Activated CD4-positive, alpha-beta T cell treated with anti-CD3 and anti-CD28 coated beads for 36 hours (primary cell): ENCODE measurements around the gene KIF2C. TPM values are rescaled to one million over a fixed set of nuclear protein-coding genes. Genes with fewer than 3 reads are reported as not detected.
"Not testable (repeated sequence)": the region's sequence is repeated elsewhere in the genome, so short reads cannot be mapped to it uniquely, and the experiment has no call there.

ENCODE experiments used
- ATAC-seq: fragments of 200-7000 bp; cut with Tn5 transposase; one replicate; pipeline ENCODE4 v1.10.0; 2021; ENCODE audit warnings: mild to moderate bottlenecking, moderate library complexity
- CTCF ChIA-PET: fragments of 350-600 bp; sonication (Branson Sonifier 250); formaldehyde crosslinking; loops from one replicate; lab custom pipeline; 2021; ENCODE audit warnings: antibody characterized with exemption; lab: Charles Lee
- POLR2A ChIA-PET: fragments of 350-600 bp; sonication (Branson Sonifier 250); formaldehyde crosslinking; loops from one replicate; lab custom pipeline; 2021; ENCODE audit warnings: antibody characterized with exemption, inconsistent platforms; lab: Charles Lee
- DNase-seq: peaks from one replicate; pipeline ENCODE4 v3.0.0-alpha.2; 2020
- H3K27ac Mint-ChIP-seq: one replicate; pipeline ENCODE4 v1.8.0; 2021; ENCODE audit warnings: mixed read lengths
- H3K27me3 Mint-ChIP-seq: one replicate; pipeline ENCODE4 v1.8.0; 2021; ENCODE audit warnings: mixed read lengths
- H3K36me3 Mint-ChIP-seq: one replicate; pipeline ENCODE4 v1.8.0; 2021; ENCODE audit warnings: low read depth, mixed read lengths
- H3K4me1 Mint-ChIP-seq: one replicate; pipeline ENCODE4 v1.8.0; 2021; ENCODE audit warnings: mixed read lengths
- H3K4me3 Mint-ChIP-seq: one replicate; pipeline ENCODE4 v1.8.0; 2021; ENCODE audit warnings: mild to moderate bottlenecking, moderate library complexity, mixed read lengths
- H3K9me3 Mint-ChIP-seq: one replicate; pipeline ENCODE4 v1.8.0; 2021; ENCODE audit warnings: low read depth, mixed read lengths
- intact Hi-C, 2 experiments: fragments of 100-400 bp; cut with DNase I in 1 of 2; cut with micrococcal nuclease in 1 of 2; formaldehyde crosslinking; loops; one replicate each; pipeline versions ENCODE4 v1.14.2 to v1.15.1; 2022 to 2024; cut with DNase I, micrococcal nuclease
- total RNA-seq, 2 experiments: library from RNA; stranded (reverse); gene quantifications; one replicate each; pipeline ENCODE4 v1.2.3, GENCODE V29; 2021

KIF2C gene
- total RNA-seq, 2 experiments from 2014 or later, result 101 to 119 TPM

GRCh38 chr1:44760876-44761275 is 21.2 kb downstream of the KIF2C start:
- no peak for DNase-seq
- ChIA-PET POLR2A (interaction anchor here (1.6 kb wide), 1 partner anchor 58 kb away, joined by 7 read pairs; no protein-coding TSS in a partner anchor), CTCF (no interaction called here)
- Mint-ChIP-seq H3K27ac (no peak overlapping the region), H3K4me3 (no peak overlapping the region), H3K4me1 (no peaks in the 10 kb centered on the region), H3K9me3 (no peaks in the 10 kb centered on the region), H3K27me3 (no peaks in the 10 kb centered on the region), H3K36me3 (peaks cover 61% of the 10 kb centered on the region)
- no peak for ATAC-seq
- intact Hi-C loops, result no loop called here

- ATAC-seq, H3K9me3 Mint-ChIP-seq, H3K27ac Mint-ChIP-seq, H3K4me1 Mint-ChIP-seq, H3K27me3 Mint-ChIP-seq, H3K4me3 Mint-ChIP-seq, DNase-seq, intact Hi-C loops: not testable (repeated sequence)
- ChIA-PET POLR2A (interaction anchor here (1.5 to 2.2 kb wide), 3 partner anchors 9 to 53 kb away, joined by 5 to 9 read pairs (median 8); partner anchors contain the start of gene RPS8), CTCF (interaction anchor here (0.6 to 1.3 kb wide), 3 partner anchors 20 to 126 kb away, joined by 3 to 5 read pairs (median 3); no protein-coding TSS in a partner anchor)
- peaks cover 35% of the 10 kb centered on the region for H3K36me3 Mint-ChIP-seq
These were observed 26.8 kb downstream of the KIF2C start for GRCh38 chr1:44766421-44766820.

GRCh38 chr1:44775078-44775929 is 35.7 kb downstream of the KIF2C start, which contains the start of gene RPS8:
Gene RPS8, plus strand, starts transcription at chr1:44775540. Its CDS starts 57 bp downstream, at chr1:44775597.
- H3K36me3 Mint-ChIP-seq, result peaks cover 51% of the 10 kb centered on the region
- no peaks in the 10 kb centered on the region for H3K27me3 Mint-ChIP-seq
- peak within 1 kb of the TSS; percentile 96 for H3K4me3 Mint-ChIP-seq
- intact Hi-C loops, result loop anchor here (1.0 to 5.0 kb wide), 11 partner anchors 9 to 747 kb away; partner anchors contain the start of genes KIF2C (in 2 of the 2), RNU5D-1 (in 2 of the 2), EIF2B3 (in 1 of the 2) and MUTYH (in 1 of the 2)
- POLR2A ChIA-PET, result interaction anchor here (0.6 to 2.9 kb wide), 17 partner anchors 10 to 809 kb away, joined by 3 to 58 read pairs (median 5); partner anchors contain the start of genes BTBD19, DYNLT4, HECTD3 and MUTYH
- peaks cover 33% of the 10 kb centered on the region for H3K4me1 Mint-ChIP-seq
- ATAC-seq (peak; percentile 84), DNase-seq (peak; percentile 94)
- H3K27ac Mint-ChIP-seq, result peak within 1 kb of the TSS; percentile 100
- CTCF ChIA-PET, result interaction anchor here (0.5 to 2.4 kb wide), 18 partner anchors 9 to 804 kb away, joined by 3 to 13 read pairs (median 4); partner anchors contain the start of genes BEST4, BTBD19, PLK3 and RNU5D-1
- H3K9me3 Mint-ChIP-seq, result no peaks in the 10 kb centered on the region

GRCh38 chr1:44775930-44776729 is 36.5 kb downstream of the KIF2C start:
- ATAC-seq (no peak), DNase-seq (peak; percentile 49)
- intact Hi-C loops, result loop anchor here (1.0 to 5.0 kb wide), 12 partner anchors 8 to 746 kb away; partner anchors contain the start of genes KIF2C (in 2 of the 2), RNU5D-1 (in 2 of the 2), BTBD19 (in 1 of the 2) and EIF2B3 (in 1 of the 2)
- Mint-ChIP-seq H3K27ac (peak overlapping the region; percentile 84), H3K4me1 (peaks cover 37% of the 10 kb centered on the region), H3K9me3 (no peaks in the 10 kb centered on the region), H3K36me3 (peaks cover 59% of the 10 kb centered on the region), H3K27me3 (no peaks in the 10 kb centered on the region), H3K4me3 (peak overlapping the region; percentile 96)
- ChIA-PET POLR2A (interaction anchor here (0.6 to 2.9 kb wide), 17 partner anchors 9 to 809 kb away, joined by 3 to 58 read pairs (median 5); partner anchors contain the start of genes BTBD19, DYNLT4, HECTD3 and MUTYH), CTCF (interaction anchor here (0.5 to 2.4 kb wide), 14 partner anchors 9 to 803 kb away, joined by 3 to 13 read pairs (median 4); partner anchors contain the start of genes BEST4, BTBD19, PLK3 and RNU5D-1)

GRCh38 chr1:44776730-44777068 is 37.1 kb downstream of the KIF2C start:
- DNase-seq, result peak; percentile 25
- Mint-ChIP-seq H3K4me3 (peak overlapping the region; percentile 96), H3K36me3 (peaks cover 65% of the 10 kb centered on the region), H3K27ac (peak overlapping the region; percentile 84), H3K27me3 (no peaks in the 10 kb centered on the region), H3K9me3 (no peaks in the 10 kb centered on the region), H3K4me1 (peaks cover 39% of the 10 kb centered on the region)
- ATAC-seq, result no peak
- intact Hi-C loops, result loop anchor here (2.0 to 5.0 kb wide), 3 partner anchors 32 to 746 kb away; partner anchors contain the start of genes BTBD19 (in 1 of the 2), PRDX1 (in 1 of the 2) and TESK2 (in 1 of the 2)
- ChIA-PET CTCF (interaction anchor here (0.6 to 2.4 kb wide), 6 partner anchors 8 to 241 kb away, joined by 4 to 13 read pairs (median 5); partner anchors contain the start of genes BTBD19 and PLK3), POLR2A (interaction anchor here (0.6 to 2.9 kb wide), 11 partner anchors 8 to 808 kb away, joined by 3 to 58 read pairs (median 15); partner anchors contain the start of genes BTBD19, DYNLT4, MUTYH and PLK3)

- Mint-ChIP-seq H3K4me1 (peaks cover 39% of the 10 kb centered on the region), H3K27ac (peak overlapping the region; percentile 84), H3K9me3 (no peaks in the 10 kb centered on the region), H3K36me3 (peaks cover 71% of the 10 kb centered on the region), H3K27me3 (no peaks in the 10 kb centered on the region), H3K4me3 (peak overlapping the region; percentile 96)
- ChIA-PET CTCF (interaction anchor here (0.7 kb wide), 1 partner anchor 25 kb away, joined by 3 read pairs; no protein-coding TSS in a partner anchor), POLR2A (interaction anchor here (0.6 to 1.4 kb wide), 5 partner anchors 12 to 56 kb away, joined by 3 to 10 read pairs (median 5); no protein-coding TSS in a partner anchor)
- intact Hi-C loops, result loop anchor here (2.0 to 5.0 kb wide), 3 partner anchors 31 to 745 kb away; partner anchors contain the start of genes BTBD19 (in 1 of the 2), PRDX1 (in 1 of the 2) and TESK2 (in 1 of the 2)
- DNase-seq, result no peak
- ATAC-seq, result no peak
These were observed 37.9 kb downstream of the KIF2C start for GRCh38 chr1:44777547-44777946.

GRCh38 chr1:44777969-44778635 is 38.5 kb downstream of the KIF2C start:
- Mint-ChIP-seq H3K4me3 (peak overlapping the region; percentile 96), H3K4me1 (peaks cover 40% of the 10 kb centered on the region), H3K9me3 (no peaks in the 10 kb centered on the region), H3K27me3 (no peaks in the 10 kb centered on the region), H3K27ac (peak overlapping the region; percentile 84), H3K36me3 (peaks cover 73% of the 10 kb centered on the region)
- CTCF ChIA-PET, result interaction anchor here (0.7 kb wide), 1 partner anchor 26 kb away, joined by 3 read pairs; no protein-coding TSS in a partner anchor
- ATAC-seq (no peak), DNase-seq (no peak)
- POLR2A ChIA-PET, result interaction anchor here (0.6 to 1.4 kb wide), 6 partner anchors 12 to 298 kb away, joined by 3 to 10 read pairs (median 4); no protein-coding TSS in a partner anchor
- intact Hi-C loops, result loop anchor here (2.0 to 5.0 kb wide), 3 partner anchors 31 to 744 kb away; partner anchors contain the start of genes BTBD19 (in 1 of the 2), PRDX1 (in 1 of the 2) and TESK2 (in 1 of the 2)

GRCh38 chr1:44778705-44779576 is 39.3 kb downstream of the KIF2C start:
- intact Hi-C loops, result loop anchor here in 1 of 2 experiments (5.0 kb wide), 2 partner anchors 713 to 743 kb away; partner anchors contain the start of genes PRDX1 and TESK2
- ChIA-PET CTCF (interaction anchor here (0.7 kb wide), 1 partner anchor 25 kb away, joined by 3 read pairs; no protein-coding TSS in a partner anchor), POLR2A (interaction anchor here (0.6 kb wide), 2 partner anchors 47 to 299 kb away, joined by 3 to 4 read pairs; no protein-coding TSS in a partner anchor)
- H3K36me3 Mint-ChIP-seq, result peaks cover 76% of the 10 kb centered on the region
- peak overlapping the region; percentile 84 for H3K27ac Mint-ChIP-seq
- H3K9me3 Mint-ChIP-seq, result no peaks in the 10 kb centered on the region
- peak overlapping the region; percentile 96 for H3K4me3 Mint-ChIP-seq
- peaks cover 46% of the 10 kb centered on the region for H3K4me1 Mint-ChIP-seq
- no peaks in the 10 kb centered on the region for H3K27me3 Mint-ChIP-seq
- ATAC-seq, result no peak
- DNase-seq, result no peak
